ENCODE results near the gene OSR1. TPM values are rescaled to one million over a fixed set of nuclear protein-coding genes. Genes with fewer than 3 reads are reported as not detected.
A peak's percentile ranks its signal among the peaks of the same experiment; 100 is the strongest.

The OSR1 gene
- total RNA-seq, 2 donors from 2014 or later, result 2.1 to 5.3 TPM

- Histone ChIP-seq H3K4me1 (no peaks in the 10 kb centered on the region), H3K4me3 (no peak overlapping the region), H3K36me3 (replicated peaks in 1 of 2; ENCODE audit: insufficient read depth in 1 of 2, low read depth in 2 of 2) (no peaks in the 10 kb centered on the region), H3K27ac (no peak overlapping the region), H3K9me3 (no peaks in the 10 kb centered on the region), H3K27me3 (no peaks in the 10 kb centered on the region)
- DNase-seq (no peak), ATAC-seq (peak; percentile 33)
- intact Hi-C loops (cut with DNase I), result no loop called here
- TF ChIP-seq POLR2A (IDR thresholded peaks at IDR 0.05) (no peak), CTCF (IDR thresholded peaks at IDR 0.05) (no peak)
Measured at GRCh38 chr2:19321946-19322345, 36.5 kb downstream of the OSR1 start.

- no peak overlapping the region for H3K27ac ChIP-seq
- DNase-seq, result no peak
- H3K9me3 ChIP-seq, result no peaks in the 10 kb centered on the region
- no peaks in the 10 kb centered on the region for H3K4me1 ChIP-seq
- H3K36me3 ChIP-seq (replicated peaks in 1 of 2; ENCODE audit: insufficient read depth in 1 of 2, low read depth in 2 of 2), result no peaks in the 10 kb centered on the region
- intact Hi-C loops (cut with DNase I), result no loop called here
- 100% methylated on average over 1 of the region's 1 CpG for WGBS, 2 donors
- no peaks in the 10 kb centered on the region for H3K27me3 ChIP-seq
- no peak overlapping the region for H3K4me3 ChIP-seq
- ATAC-seq, result no peak
- TF ChIP-seq POLR2A (IDR thresholded peaks at IDR 0.05) (no peak), CTCF (IDR thresholded peaks at IDR 0.05) (no peak)
Measured at GRCh38 chr2:19320813-19321212, 37.6 kb downstream of the OSR1 start.

- H3K27ac ChIP-seq, result no peak overlapping the region
- TF ChIP-seq CTCF (IDR thresholded peaks at IDR 0.05), result no peak
- TF ChIP-seq POLR2A (IDR thresholded peaks at IDR 0.05), result no peak
- intact Hi-C loops (cut with DNase I), result no loop called here
- no peaks in the 10 kb centered on the region for H3K4me1 ChIP-seq
- H3K36me3 ChIP-seq (replicated peaks in 1 of 2; ENCODE audit: insufficient read depth in 1 of 2, low read depth in 2 of 2), result no peaks in the 10 kb centered on the region
- ATAC-seq (no peak), DNase-seq (no peak)
- H3K9me3 ChIP-seq, result no peaks in the 10 kb centered on the region
- H3K4me3 ChIP-seq, result no peak overlapping the region
- WGBS, 2 donors, result 59 to 93% methylated on average over 3 of the region's 3 CpGs
- no peaks in the 10 kb centered on the region for H3K27me3 ChIP-seq
Measured at GRCh38 chr2:19319698-19320097, 38.7 kb downstream of the OSR1 start.

- Histone ChIP-seq H3K9me3 (no peaks in the 10 kb centered on the region), H3K27me3 (no peaks in the 10 kb centered on the region), H3K4me3 (no peak overlapping the region), H3K27ac (no peak overlapping the region), H3K4me1 (no peaks in the 10 kb centered on the region), H3K36me3 (replicated peaks in 1 of 2; ENCODE audit: insufficient read depth in 1 of 2, low read depth in 2 of 2) (no peaks in the 10 kb centered on the region)
- intact Hi-C loops (cut with DNase I), result no loop called here
- 79 to 93% methylated on average over 3 of the region's 3 CpGs for WGBS, 2 donors
- ATAC-seq (no peak), DNase-seq (no peak)
- no peak for TF ChIP-seq CTCF (IDR thresholded peaks at IDR 0.05)
- no peak for TF ChIP-seq POLR2A (IDR thresholded peaks at IDR 0.05)
Measured at GRCh38 chr2:19319064-19319463, 39.4 kb downstream of the OSR1 start.

- H3K27me3 ChIP-seq, result no peaks in the 10 kb centered on the region
- no peaks in the 10 kb centered on the region for H3K36me3 ChIP-seq (replicated peaks in 1 of 2; ENCODE audit: insufficient read depth in 1 of 2, low read depth in 2 of 2)
- H3K9me3 ChIP-seq, result no peaks in the 10 kb centered on the region
- H3K27ac ChIP-seq, result no peak overlapping the region
- intact Hi-C loops (cut with DNase I), result no loop called here
- H3K4me3 ChIP-seq, result no peak overlapping the region
- 74 to 82% methylated on average over 6 of the region's 6 CpGs for WGBS, 2 donors
- no peak for DNase-seq
- TF ChIP-seq CTCF (IDR thresholded peaks at IDR 0.05) (no peak), POLR2A (IDR thresholded peaks at IDR 0.05) (no peak)
- no peak for ATAC-seq
- no peaks in the 10 kb centered on the region for H3K4me1 ChIP-seq
Measured at GRCh38 chr2:19313553-19313952, 44.9 kb downstream of the OSR1 start.
